NK-92 (cell line): ENCODE measurements around the gene SMIM9.

ENCODE experiments used
- DNase-seq: peaks from one replicate; lab custom pipeline; 2025; ENCODE audit not compliant: unreplicated experiment; lab: John Stamatoyannopoulos, UW

The SMIM9 gene

DNA sequence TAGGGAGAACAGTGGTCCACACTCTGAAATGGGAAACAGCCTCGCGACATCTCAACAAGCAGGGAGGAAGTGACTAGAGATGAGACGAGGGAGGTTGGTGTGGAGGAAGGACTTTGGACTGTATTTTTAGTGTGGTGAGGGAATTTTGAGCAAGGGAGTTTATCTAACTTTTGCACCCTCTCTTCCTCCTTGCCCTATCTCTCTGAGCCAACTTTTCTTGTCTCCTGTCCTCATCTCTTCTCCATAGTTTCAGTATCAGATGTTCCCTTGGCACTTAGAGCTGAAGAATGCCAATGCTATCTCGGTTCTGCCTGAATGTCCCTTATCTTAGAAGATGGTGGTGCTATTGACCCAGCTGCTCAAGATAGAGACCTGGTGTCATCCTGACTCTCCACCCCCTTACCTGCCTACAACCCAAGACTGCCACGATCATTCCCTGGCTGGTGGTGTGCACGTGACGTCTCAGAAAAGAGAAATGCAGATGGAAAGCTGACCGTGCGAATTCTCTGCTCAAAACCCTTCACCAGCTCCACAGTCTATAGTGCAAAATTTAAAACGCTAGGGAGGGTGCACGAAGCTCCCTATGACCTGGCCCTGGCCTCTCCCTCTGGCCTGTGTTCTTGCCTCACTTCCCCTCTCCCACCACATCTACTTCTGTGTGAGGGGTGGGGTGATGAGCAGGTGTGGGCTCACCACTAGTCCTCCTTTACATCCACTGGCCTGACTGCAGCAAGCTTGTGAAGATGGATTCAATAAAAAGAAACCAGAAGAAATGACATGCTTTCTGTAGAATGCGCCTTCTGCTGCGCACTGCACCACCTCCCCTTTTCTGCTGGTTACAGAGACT, 50.1 kb downstream of the SMIM9 start:
- no peak for DNase-seq

DNA sequence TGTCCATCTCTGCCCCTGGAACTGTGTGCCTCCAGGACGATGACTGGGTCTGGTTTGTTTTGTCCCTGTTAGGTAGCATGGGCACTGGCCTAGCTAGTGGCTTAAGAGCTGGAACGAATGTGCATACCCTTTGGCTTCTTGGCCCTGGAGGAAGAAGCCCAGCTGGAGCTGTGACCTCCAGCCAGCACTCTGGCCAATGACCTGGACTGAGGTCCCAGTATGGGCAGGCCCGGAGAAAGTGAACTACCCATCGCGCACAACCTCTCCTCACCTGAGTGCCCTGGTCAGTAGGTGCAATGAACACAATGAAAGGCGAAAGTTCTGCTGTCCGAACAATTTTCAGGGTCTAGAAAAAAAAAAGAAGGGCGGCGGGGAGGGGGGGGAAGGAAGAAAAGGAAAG, 53.5 kb downstream of the SMIM9 start:
- DNase-seq: no peak

DNA sequence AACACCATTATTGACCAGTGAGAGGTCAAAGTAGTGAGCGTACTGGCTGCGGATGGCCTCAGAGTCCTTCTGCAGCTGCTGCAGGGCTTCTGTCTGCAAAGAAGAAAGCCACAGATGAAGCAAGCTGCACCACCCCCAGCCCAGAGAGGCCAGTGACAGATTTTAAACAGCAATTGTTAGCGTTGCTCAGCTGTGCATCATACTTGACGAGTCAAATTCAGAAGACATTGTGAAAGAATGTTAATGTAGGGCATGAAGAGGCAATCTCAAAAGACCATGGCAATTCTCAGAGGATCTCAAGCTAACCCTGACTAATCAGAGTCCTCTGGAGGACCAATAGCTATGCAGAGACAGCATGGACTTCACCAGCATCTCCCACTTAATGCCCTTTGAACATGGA, 55.2 kb downstream of the SMIM9 start:
- DNase-seq: no peak

DNA sequence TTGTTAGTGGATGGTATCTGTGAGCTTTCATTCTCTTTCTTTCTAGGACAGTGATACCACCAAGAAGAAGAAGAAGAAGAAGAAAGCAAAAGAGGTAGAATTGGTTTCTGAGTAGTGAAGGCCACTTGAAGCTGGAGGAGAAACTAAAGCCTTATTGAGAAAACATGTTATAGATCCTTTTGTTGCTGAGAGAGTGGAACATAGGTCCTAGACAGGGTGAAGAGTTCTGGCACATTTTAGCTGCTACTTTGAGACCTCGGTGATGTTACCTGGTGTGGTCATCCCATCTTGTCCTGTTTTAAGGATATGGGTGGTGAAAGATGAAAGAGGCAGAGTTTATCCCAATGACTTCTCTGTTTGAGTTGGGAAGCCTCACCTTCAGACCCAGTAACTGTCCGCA, 57.7 kb downstream of the SMIM9 start:
- no peak for DNase-seq

DNA sequence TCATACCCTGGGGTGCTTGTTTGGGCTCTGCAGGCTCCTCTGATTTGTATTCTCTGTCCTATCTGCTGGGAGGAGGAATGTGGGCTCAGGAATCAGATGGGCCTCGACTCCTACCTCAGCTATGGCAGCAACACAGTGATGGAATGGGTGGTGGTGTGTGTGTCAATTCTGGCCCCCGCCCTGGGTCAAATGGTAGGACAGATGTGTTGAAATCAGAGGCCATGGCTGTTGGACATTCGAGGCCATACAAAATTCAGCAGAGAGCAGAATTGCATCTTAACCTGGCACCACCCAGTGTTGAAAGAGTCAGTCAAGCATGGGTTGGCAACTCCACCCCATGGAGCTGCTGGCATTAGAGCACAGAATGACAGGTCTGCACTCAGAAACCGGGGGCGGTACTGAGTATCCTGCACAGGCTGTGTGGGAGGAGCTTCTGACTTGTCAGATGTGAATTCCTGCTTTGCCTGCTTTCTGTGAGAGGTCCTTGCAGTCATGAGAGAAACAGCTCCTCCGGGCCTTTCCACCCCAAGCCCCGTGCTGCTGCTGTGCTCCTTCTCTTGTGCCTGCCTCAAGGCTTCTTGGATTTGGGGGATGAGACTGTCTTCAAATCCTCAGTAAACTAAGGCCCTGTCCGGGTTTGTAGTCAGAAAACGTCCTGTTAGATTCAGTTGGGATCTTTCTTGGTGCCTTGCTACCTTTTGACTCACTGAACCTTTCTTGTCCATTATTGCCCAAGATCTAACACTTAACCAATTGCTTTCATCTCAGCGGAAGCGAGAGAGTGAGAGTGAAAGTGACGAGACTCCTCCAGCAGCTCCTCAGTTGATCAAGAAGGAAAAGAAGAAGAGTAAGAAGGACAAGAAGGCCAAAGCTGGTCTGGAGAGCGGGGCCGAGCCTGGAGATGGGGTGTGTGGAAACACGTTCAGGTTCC, 58.8 kb downstream of the SMIM9 start:
- DNase-seq: no peak

DNA sequence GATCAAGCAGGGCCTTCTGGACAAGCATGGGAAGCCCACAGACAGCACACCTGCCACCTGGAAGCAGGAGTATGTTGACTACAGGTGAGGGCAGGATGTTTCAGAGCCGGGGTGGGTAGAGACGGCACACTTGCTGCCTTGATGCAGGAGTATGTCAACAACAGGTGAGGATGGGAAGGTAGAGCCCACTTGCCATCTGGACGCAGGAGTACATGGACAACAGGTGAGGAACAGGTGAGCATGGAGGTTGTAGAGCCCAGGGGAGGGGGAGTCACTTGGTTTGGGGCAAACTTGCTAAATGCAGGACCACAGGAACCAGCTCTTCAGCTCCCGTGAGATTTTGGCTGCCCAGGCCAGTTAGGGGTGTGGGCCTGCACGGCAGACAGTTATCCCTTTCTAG, 59.8 kb downstream of the SMIM9 start:
- no peak for DNase-seq
